Measurements from ENCODE around the gene DNM1. TPM values are rescaled to one million over a fixed set of nuclear protein-coding genes. Genes with fewer than 3 reads are reported as not detected.

DNM1 gene
- total RNA-seq, 6 donors from 2014 or later = 1.4 to 17.8 (median 7.9) TPM

DNA sequence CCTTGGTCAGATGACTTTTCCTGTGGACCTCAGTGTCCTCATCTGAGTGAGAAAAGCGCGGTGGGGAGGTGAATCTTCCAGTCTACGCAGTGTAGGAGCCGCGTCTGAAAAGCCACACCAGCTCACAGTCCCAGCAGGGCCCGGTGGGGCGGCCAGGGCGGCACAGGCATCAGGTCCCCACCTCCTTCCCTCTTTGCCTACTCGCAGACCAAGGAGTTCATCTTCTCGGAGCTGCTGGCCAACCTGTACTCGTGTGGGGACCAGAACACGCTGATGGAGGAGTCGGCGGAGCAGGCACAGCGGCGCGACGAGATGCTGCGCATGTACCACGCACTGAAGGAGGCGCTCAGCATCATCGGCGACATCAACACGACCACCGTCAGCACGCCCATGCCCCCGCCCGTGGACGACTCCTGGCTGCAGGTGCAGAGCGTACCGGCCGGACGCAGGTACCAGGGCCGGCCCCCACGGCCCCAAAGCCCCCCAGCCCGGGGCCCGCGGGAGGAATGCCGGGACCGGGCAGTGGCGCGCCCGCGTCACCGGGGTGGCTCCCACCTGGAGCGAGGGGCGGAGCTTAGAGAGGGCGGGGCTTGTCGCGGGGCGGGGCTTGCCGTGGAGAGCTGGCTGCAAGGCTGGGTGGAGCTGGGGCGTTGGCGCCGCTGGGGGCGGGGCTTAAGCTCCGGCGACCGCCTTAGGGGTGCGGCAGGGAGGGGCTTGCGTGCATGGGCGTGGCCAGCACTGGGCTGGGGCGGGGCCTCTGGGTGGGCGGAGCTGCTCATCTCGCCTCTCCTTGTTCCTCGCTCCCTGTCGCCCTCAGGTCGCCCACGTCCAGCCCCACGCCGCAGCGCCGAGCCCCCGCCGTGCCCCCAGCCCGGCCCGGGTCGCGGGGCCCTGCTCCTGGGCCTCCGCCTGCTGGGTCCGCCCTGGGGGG, 47.0 kb downstream of the DNM1 start:
- peaks cover 19 to 30% (median 26%) of the 10 kb centered on the region in 4 donors for H3K4me1 ChIP-seq
- no peaks in the 10 kb centered on the region for H3K36me3 ChIP-seq
- DNase-seq (peak; percentile 97 to 99), ATAC-seq (ENCODE audit: low FRiP score in 2 of 2) (peak; percentile 92 to 96)
- H3K27ac ChIP-seq = no peak overlapping the region
- H3K9me3 ChIP-seq = no peaks in the 10 kb centered on the region
- 28 to 36% methylated on average over 9 to 26 of the region's 81 CpGs for WGBS, 2 donors
- TF ChIP-seq POLR2AphosphoS5 (IDR thresholded peaks at IDR 0.05) = no peak
- TF ChIP-seq, protein P1, sequence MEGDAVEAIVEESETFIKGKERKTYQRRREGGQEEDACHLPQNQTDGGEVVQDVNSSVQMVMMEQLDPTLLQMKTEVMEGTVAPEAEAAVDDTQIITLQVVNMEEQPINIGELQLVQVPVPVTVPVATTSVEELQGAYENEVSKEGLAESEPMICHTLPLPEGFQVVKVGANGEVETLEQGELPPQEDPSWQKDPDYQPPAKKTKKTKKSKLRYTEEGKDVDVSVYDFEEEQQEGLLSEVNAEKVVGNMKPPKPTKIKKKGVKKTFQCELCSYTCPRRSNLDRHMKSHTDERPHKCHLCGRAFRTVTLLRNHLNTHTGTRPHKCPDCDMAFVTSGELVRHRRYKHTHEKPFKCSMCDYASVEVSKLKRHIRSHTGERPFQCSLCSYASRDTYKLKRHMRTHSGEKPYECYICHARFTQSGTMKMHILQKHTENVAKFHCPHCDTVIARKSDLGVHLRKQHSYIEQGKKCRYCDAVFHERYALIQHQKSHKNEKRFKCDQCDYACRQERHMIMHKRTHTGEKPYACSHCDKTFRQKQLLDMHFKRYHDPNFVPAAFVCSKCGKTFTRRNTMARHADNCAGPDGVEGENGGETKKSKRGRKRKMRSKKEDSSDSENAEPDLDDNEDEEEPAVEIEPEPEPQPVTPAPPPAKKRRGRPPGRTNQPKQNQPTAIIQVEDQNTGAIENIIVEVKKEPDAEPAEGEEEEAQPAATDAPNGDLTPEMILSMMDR (IDR thresholded peaks at IDR 0.05) = no peak
- H3K27me3 ChIP-seq = no peaks in the 10 kb centered on the region
- H3K4me3 ChIP-seq = peak overlapping the region in 3 of 4 donors; percentile 41 to 55 (median 54)

DNA sequence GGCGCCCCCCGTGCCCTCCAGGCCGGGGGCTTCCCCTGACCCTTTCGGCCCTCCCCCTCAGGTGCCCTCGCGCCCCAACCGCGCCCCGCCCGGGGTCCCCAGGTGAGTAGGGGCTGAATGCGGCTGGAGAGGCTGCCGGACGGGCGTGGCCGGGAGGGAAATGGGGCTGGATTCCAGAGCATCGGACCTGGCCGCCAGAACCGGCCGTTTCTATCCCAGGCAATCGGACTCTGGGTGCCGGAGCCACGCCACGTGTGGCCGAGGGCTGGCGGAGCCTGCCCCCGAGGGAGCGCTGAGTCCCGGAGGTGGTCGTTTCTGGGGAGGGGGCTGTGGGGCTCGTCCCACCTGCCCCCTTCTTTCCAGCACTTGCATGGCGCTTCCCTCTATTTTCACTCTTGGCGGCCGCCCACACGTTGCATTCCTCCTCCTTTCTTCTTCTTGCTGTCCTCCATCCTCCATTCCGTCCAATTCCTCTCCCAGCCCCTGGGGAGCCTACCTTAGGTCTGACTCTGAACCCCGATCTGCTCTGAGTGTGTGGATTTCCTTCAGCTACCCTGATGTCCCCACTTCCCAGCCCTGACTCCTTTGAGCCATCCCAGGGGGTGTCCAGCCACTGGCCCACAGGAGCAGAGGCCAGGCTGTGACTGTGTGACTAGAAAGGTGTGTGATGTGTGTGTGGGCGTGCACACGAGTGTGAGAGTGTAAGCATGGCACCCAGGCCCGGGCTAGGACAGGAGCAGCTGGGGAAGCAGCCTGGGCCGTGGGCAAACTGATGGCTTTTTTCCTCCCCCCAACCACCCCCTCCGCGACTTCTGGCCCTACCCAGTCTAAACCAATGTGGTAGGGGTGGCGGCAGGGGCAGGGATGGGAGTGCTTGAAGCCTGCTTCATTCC, 47.9 kb downstream of the DNM1 start:
- WGBS, 2 donors = 28 to 37% methylated on average over 20 to 30 of the region's 43 CpGs
- no peak overlapping the region for H3K27ac ChIP-seq
- ATAC-seq (ENCODE audit: low FRiP score in 2 of 2) = no peak

DNA sequence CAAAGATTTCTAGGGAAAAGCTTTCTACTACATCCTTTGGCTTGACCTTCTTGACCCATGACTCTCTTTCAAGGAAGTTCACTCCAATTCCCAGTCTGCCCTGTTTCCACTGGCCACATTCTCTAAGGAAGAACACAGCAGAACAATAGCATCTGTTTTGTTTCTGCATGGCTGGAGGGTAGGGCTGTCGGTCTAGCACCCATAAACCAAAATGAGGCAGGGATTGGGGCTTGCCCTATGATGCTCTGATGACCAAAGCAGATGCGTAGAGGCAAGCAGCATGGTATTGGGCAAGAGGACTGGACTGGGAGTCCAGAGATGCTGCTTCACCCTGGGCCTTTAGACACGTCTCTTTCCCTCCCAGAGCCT, 48.5 kb downstream of the DNM1 start:
- no peaks in the 10 kb centered on the region for H3K27me3 ChIP-seq
- no peak for DNase-seq
- 79 to 88% methylated on average over 3 of the region's 3 CpGs for WGBS, 2 donors
- TF ChIP-seq EP300 (IDR thresholded peaks at IDR 0.05) (no peak), POLR2AphosphoS5 (IDR thresholded peaks at IDR 0.05) (no peak), POLR2A (IDR thresholded peaks at IDR 0.05) (no peak)
- TF ChIP-seq, protein P1 (IDR thresholded peaks at IDR 0.05) = no peak
- no peaks in the 10 kb centered on the region for H3K9me3 ChIP-seq
- no peak overlapping the region for H3K4me3 ChIP-seq
- H3K4me1 ChIP-seq = peaks cover 11 to 17% (median 14%) of the 10 kb centered on the region in 4 donors
- peaks cover 0 to 12% (median 7%) of the 10 kb centered on the region in 4 donors for H3K36me3 ChIP-seq
- ATAC-seq (ENCODE audit: low FRiP score in 2 of 2) = no peak
- no peak overlapping the region for H3K27ac ChIP-seq

More for the DNA sequence above, 47.9 kb downstream of the DNM1 start:
- no peaks in the 10 kb centered on the region for H3K27me3 ChIP-seq
- TF ChIP-seq EP300 (IDR thresholded peaks at IDR 0.05) (no peak), POLR2A (IDR thresholded peaks at IDR 0.05) (no peak), POLR2AphosphoS5 (IDR thresholded peaks at IDR 0.05) (no peak)
- TF ChIP-seq, protein P1 (IDR thresholded peaks at IDR 0.05) = no peak
- DNase-seq = no peak
- H3K36me3 ChIP-seq = peaks cover 0 to 7% (median 3%) of the 10 kb centered on the region in 4 donors
- H3K9me3 ChIP-seq = no peaks in the 10 kb centered on the region
- peak overlapping the region in 3 of 4 donors; percentile 41 to 55 (median 54) for H3K4me3 ChIP-seq
- H3K4me1 ChIP-seq = peaks cover 11 to 21% (median 17%) of the 10 kb centered on the region in 4 donors

DNA sequence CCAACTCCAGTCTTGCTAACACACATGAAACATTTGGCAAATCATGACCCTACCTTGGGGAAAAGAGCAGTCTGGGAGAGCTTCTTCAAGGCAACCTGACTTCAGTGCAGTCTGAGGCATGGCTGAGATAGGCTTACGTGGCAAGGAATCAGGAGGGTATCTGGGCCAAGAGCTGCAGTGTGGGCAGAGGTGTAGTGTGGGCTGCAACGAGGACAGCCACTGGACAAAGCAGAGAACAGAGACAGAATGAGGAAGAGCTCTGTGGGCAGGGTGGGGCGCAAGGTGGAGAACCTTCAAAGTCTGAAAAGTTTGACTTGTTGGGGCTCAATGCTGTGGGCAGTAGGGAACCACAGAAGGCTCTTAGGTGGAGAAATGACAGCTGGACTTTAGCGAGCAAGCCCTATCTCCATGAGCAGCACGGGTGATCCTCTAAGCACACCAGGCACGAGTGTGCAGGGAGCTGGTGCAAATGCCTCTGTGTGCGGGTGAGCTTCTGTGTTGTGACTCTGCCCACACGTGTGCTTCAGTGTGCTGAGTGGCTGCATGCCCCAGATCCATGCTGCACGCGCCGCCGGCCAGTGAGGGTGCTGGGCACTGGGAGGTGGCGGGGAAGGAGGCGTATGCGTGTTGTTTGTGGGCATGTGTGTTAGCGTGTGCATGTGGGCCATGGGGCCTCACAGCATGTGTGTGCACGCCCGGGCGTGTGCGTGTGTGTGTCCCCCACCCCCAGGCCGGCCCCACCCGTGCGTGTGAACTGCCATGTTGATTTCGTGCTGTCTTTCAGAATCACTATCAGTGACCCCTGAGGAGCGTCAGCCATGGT, 49.3 kb downstream of the DNM1 start:
- TF ChIP-seq EP300 (IDR thresholded peaks at IDR 0.05) = no peak
- TF ChIP-seq POLR2A (IDR thresholded peaks at IDR 0.05) = no peak
- TF ChIP-seq POLR2AphosphoS5 (IDR thresholded peaks at IDR 0.05) = no peak
- TF ChIP-seq, protein P1 (IDR thresholded peaks at IDR 0.05) = no peak
- DNase-seq = no peak
- Histone ChIP-seq H3K27ac (no peak overlapping the region), H3K9me3 (no peaks in the 10 kb centered on the region), H3K36me3 (peaks cover 1 to 20% (median 15%) of the 10 kb centered on the region in 4 donors), H3K4me1 (peaks cover 11 to 17% (median 14%) of the 10 kb centered on the region in 4 donors), H3K4me3 (no peak overlapping the region), H3K27me3 (no peaks in the 10 kb centered on the region)
- no peak for ATAC-seq (ENCODE audit: low FRiP score in 2 of 2)
- WGBS, 2 donors = 92 to 93% methylated on average over 21 to 24 of the region's 25 CpGs
